Nephron progenitor cell (in vitro differentiated cells): Measurements from ENCODE around the gene RMI1.
"Not testable (repeated sequence)": the region's sequence is repeated elsewhere in the genome, so short reads cannot be mapped to it uniquely, and the experiment has no call there.

Source experiments
- DNase-seq: peaks from one replicate; pipeline ENCODE4 v3.0.0; 2021
- H3K27ac Mint-ChIP-seq: 2 replicates; pipeline ENCODE4 v1.8.0; 2021; ENCODE audit warnings: mild to moderate bottlenecking, moderate library complexity, mixed read lengths
- H3K27me3 Mint-ChIP-seq: 2 replicates; pipeline ENCODE4 v1.8.0; 2021; ENCODE audit warnings: mild to moderate bottlenecking, low read depth, mixed read lengths; ENCODE audit not compliant: poor library complexity
- H3K36me3 Mint-ChIP-seq: 2 replicates; pipeline ENCODE4 v1.8.0; 2021; ENCODE audit warnings: low read depth, mixed read lengths
- H3K4me1 Mint-ChIP-seq: 2 replicates; pipeline ENCODE4 v1.8.0; 2021; ENCODE audit warnings: mixed read lengths
- H3K4me3 Mint-ChIP-seq: 2 replicates; pipeline ENCODE4 v1.8.0; 2021; ENCODE audit warnings: mild to moderate bottlenecking, moderate library complexity, mixed read lengths
- H3K9me3 Mint-ChIP-seq: 2 replicates; pipeline ENCODE4 v1.8.0; 2021; ENCODE audit warnings: mild to moderate bottlenecking, moderate library complexity, mixed read lengths
- CTCF ChIP-seq: fragments of 200-600 bp; sonication (generic); IDR thresholded peaks from 2 replicates; pipeline ENCODE4 v1.5.0; 2021; ENCODE audit warnings: antibody characterized with exemption

RMI1 gene

GRCh38 chr9:84002344-84002743 lies 21.7 kb downstream of the RMI1 start:
- no peak for TF ChIP-seq CTCF
- Mint-ChIP-seq H3K4me3 (no peak overlapping the region), H3K9me3 (peaks cover 10% of the 10 kb centered on the region), H3K4me1 (no peaks in the 10 kb centered on the region), H3K36me3 (peaks cover 45% of the 10 kb centered on the region), H3K27ac (no peak overlapping the region), H3K27me3 (no peaks in the 10 kb centered on the region)
- DNase-seq, result no peak

GRCh38 chr9:84003246-84003645 lies 22.6 kb downstream of the RMI1 start:
- TF ChIP-seq CTCF, result no peak
- Mint-ChIP-seq H3K4me1 (no peaks in the 10 kb centered on the region), H3K4me3 (no peak overlapping the region), H3K36me3 (peaks cover 54% of the 10 kb centered on the region), H3K27me3 (no peaks in the 10 kb centered on the region), H3K9me3 (peaks cover 13% of the 10 kb centered on the region), H3K27ac (no peak overlapping the region)
- DNase-seq, result no peak

GRCh38 chr9:84007662-84008061 lies 27.1 kb downstream of the RMI1 start:
- H3K27ac Mint-ChIP-seq, result no peak overlapping the region
- H3K27me3 Mint-ChIP-seq, result peaks cover 4% of the 10 kb centered on the region
- H3K4me3 Mint-ChIP-seq, result no peak overlapping the region
- no peak for TF ChIP-seq CTCF
- no peak for DNase-seq
- H3K36me3 Mint-ChIP-seq, result peaks cover 40% of the 10 kb centered on the region
- H3K4me1 Mint-ChIP-seq, result no peaks in the 10 kb centered on the region
- peaks cover 13% of the 10 kb centered on the region for H3K9me3 Mint-ChIP-seq

- H3K4me1 Mint-ChIP-seq, result no peaks in the 10 kb centered on the region
- no peak overlapping the region for H3K4me3 Mint-ChIP-seq
- DNase-seq, result no peak
- no peak overlapping the region for H3K27ac Mint-ChIP-seq
- H3K9me3 Mint-ChIP-seq, result no peaks in the 10 kb centered on the region
- TF ChIP-seq CTCF, result no peak
- H3K36me3 Mint-ChIP-seq, result no peaks in the 10 kb centered on the region
- peaks cover 14% of the 10 kb centered on the region for H3K27me3 Mint-ChIP-seq
Observed at GRCh38 chr9:84024041-84024575, 43.5 kb downstream of the RMI1 start.

- Mint-ChIP-seq H3K9me3 (no peaks in the 10 kb centered on the region), H3K4me3 (no peak overlapping the region), H3K4me1 (no peaks in the 10 kb centered on the region), H3K27ac (no peak overlapping the region), H3K36me3 (no peaks in the 10 kb centered on the region), H3K27me3 (peaks cover 19% of the 10 kb centered on the region)
- no peak for DNase-seq
- TF ChIP-seq CTCF, result no peak
Observed at GRCh38 chr9:84027201-84027600, 46.6 kb downstream of the RMI1 start.

- Mint-ChIP-seq H3K27me3 (peaks cover 10% of the 10 kb centered on the region), H3K36me3 (no peaks in the 10 kb centered on the region), H3K4me3 (no peak overlapping the region), H3K4me1 (no peaks in the 10 kb centered on the region), H3K27ac (no peak overlapping the region), H3K9me3 (no peaks in the 10 kb centered on the region)
- no peak for DNase-seq
- TF ChIP-seq CTCF, result no peak
Observed at GRCh38 chr9:84031534-84031933, 50.9 kb downstream of the RMI1 start.

- not testable (repeated sequence) for H3K27ac Mint-ChIP-seq, H3K27me3 Mint-ChIP-seq, DNase-seq, H3K36me3 Mint-ChIP-seq, H3K4me1 Mint-ChIP-seq, H3K4me3 Mint-ChIP-seq
- H3K9me3 Mint-ChIP-seq, result peaks cover 56% of the 10 kb centered on the region
Observed at GRCh38 chr9:84041857-84042256, 61.3 kb downstream of the RMI1 start.
